ENCODE results near the gene CRP. TPM values are rescaled to one million over a fixed set of nuclear protein-coding genes. Genes with fewer than 3 reads are reported as not detected.

CRP gene, protein sequence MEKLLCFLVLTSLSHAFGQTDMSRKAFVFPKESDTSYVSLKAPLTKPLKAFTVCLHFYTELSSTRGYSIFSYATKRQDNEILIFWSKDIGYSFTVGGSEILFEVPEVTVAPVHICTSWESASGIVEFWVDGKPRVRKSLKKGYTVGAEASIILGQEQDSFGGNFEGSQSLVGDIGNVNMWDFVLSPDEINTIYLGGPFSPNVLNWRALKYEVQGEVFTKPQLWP
- total RNA-seq, result 1 to 10 TPM in 1 of 2 donors, not detected in 1; 1.2 TPM
- not detected for polyA plus RNA-seq (2013, experiment 1 of 2)
- polyA plus RNA-seq (2013, experiment 2 of 2), result not detected
- long read RNA-seq, experiment 1, result 0 reads
- long read RNA-seq, experiment 2, result 0 reads
- long read RNA-seq, experiment 3, result 0 reads
- long read RNA-seq, experiment 4, result 0 reads

- no peak within 1 kb of the TSS for H3K27ac Mint-ChIP-seq
- H3K4me3 ChIP-seq (ENCODE audit: low read length), result no peak within 1 kb of the TSS
- H3K4me1 Mint-ChIP-seq, result no peaks in the 10 kb centered on the region
- H3K36me3 ChIP-seq (ENCODE audit: control insufficient read depth, insufficient read depth, low read length), result no peaks in the 10 kb centered on the region
- no peaks in the 10 kb centered on the region for H3K4me1 ChIP-seq (ENCODE audit: control insufficient read depth, insufficient read depth, low read length)
- H3K27me3 ChIP-seq (ENCODE audit: control insufficient read depth, insufficient read depth, low read length, poor library complexity, severe bottlenecking), result no peaks in the 10 kb centered on the region
- H3K27ac ChIP-seq (ENCODE audit: low read depth, low read length), result no peak within 1 kb of the TSS
- no peak within 1 kb of the TSS for H3K4me3 Mint-ChIP-seq
- H3K9me3 ChIP-seq (ENCODE audit: control insufficient read depth, low read length), result peaks cover 22% of the 10 kb centered on the region
- no peaks in the 10 kb centered on the region for H3K27me3 Mint-ChIP-seq (ENCODE audit: insufficient read depth)
- DNase-seq, result no peak
- TF ChIP-seq, protein P1, sequence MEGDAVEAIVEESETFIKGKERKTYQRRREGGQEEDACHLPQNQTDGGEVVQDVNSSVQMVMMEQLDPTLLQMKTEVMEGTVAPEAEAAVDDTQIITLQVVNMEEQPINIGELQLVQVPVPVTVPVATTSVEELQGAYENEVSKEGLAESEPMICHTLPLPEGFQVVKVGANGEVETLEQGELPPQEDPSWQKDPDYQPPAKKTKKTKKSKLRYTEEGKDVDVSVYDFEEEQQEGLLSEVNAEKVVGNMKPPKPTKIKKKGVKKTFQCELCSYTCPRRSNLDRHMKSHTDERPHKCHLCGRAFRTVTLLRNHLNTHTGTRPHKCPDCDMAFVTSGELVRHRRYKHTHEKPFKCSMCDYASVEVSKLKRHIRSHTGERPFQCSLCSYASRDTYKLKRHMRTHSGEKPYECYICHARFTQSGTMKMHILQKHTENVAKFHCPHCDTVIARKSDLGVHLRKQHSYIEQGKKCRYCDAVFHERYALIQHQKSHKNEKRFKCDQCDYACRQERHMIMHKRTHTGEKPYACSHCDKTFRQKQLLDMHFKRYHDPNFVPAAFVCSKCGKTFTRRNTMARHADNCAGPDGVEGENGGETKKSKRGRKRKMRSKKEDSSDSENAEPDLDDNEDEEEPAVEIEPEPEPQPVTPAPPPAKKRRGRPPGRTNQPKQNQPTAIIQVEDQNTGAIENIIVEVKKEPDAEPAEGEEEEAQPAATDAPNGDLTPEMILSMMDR (conservative IDR thresholded peaks at IDR 0.05), result no peak
- WGBS, 2 experiments (ENCODE audit: insufficient coverage in 1 of 2, insufficient read length in 1 of 2), result 82 to 89% methylated on average over 4 to 6 of the region's 6 CpGs
- H3K9ac ChIP-seq (ENCODE audit: extremely low read depth, low read length, poor library complexity, severe bottlenecking), result no peak within 1 kb of the TSS
- H3K9me3 Mint-ChIP-seq, result peaks cover 51% of the 10 kb centered on the region
- H3K36me3 Mint-ChIP-seq (ENCODE audit: low read depth), result no peaks in the 10 kb centered on the region
Measured at GRCh38 chr1:159714529-159714928, at the start of gene CRP. CRP (minus strand) TSS chr1:159714589; CDS start chr1:159714485, 104 bp downstream.

GRCh38 chr1:159763686-159764085 is 49.3 kb upstream of the CRP start:
- Mint-ChIP-seq H3K27ac (no peak overlapping the region), H3K27me3 (ENCODE audit: insufficient read depth) (peaks cover 10% of the 10 kb centered on the region), H3K4me1 (peaks cover 10% of the 10 kb centered on the region), H3K4me3 (no peak overlapping the region), H3K9me3 (peaks cover 4% of the 10 kb centered on the region), H3K36me3 (ENCODE audit: low read depth) (no peaks in the 10 kb centered on the region)
- Histone ChIP-seq H3K27ac (ENCODE audit: low read depth, low read length) (no peak overlapping the region), H3K9me3 (ENCODE audit: control insufficient read depth, low read length) (no peaks in the 10 kb centered on the region), H3K27me3 (ENCODE audit: control insufficient read depth, insufficient read depth, low read length, poor library complexity, severe bottlenecking) (no peaks in the 10 kb centered on the region), H3K4me1 (ENCODE audit: control insufficient read depth, insufficient read depth, low read length) (no peaks in the 10 kb centered on the region), H3K36me3 (ENCODE audit: control insufficient read depth, insufficient read depth, low read length) (no peaks in the 10 kb centered on the region), H3K4me3 (ENCODE audit: low read length) (no peak overlapping the region), H3K9ac (ENCODE audit: extremely low read depth, low read length, poor library complexity, severe bottlenecking) (no peak overlapping the region)
- WGBS, 2 experiments (ENCODE audit: insufficient coverage in 1 of 2, insufficient read length in 1 of 2), result 89% methylated on average over 1 of the region's 1 CpG; no CpG with 5 or more reads in 1 of the 2 experiments
- DNase-seq, result no peak
- TF ChIP-seq, protein P1 (conservative IDR thresholded peaks at IDR 0.05), result no peak

DNA sequence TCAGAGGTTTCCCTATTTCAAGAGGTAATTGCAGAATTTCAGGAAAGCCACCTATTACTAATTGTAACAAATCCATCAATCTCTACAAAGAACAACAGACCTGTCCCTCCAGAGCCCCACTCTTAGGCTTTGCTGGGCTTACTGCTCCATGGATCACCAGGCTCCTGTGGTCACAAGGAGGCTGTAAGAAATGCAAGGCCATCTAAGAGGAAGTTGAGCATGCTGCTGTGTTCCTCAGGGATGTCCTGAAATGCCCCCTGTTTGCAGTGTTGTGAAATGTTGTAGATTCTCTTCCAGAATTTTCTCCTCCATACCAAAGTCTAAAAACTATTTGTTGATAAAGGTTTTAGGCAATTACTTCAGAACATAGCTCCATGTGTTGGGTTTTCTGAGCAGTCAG is 42.0 kb upstream of the CRP start:
- no peak overlapping the region for H3K4me3 Mint-ChIP-seq
- Histone ChIP-seq H3K27ac (ENCODE audit: low read depth, low read length) (no peak overlapping the region), H3K9ac (ENCODE audit: extremely low read depth, low read length, poor library complexity, severe bottlenecking) (no peak overlapping the region), H3K4me1 (ENCODE audit: control insufficient read depth, insufficient read depth, low read length) (no peaks in the 10 kb centered on the region), H3K4me3 (ENCODE audit: low read length) (no peak overlapping the region), H3K36me3 (ENCODE audit: control insufficient read depth, insufficient read depth, low read length) (no peaks in the 10 kb centered on the region), H3K27me3 (ENCODE audit: control insufficient read depth, insufficient read depth, low read length, poor library complexity, severe bottlenecking) (no peaks in the 10 kb centered on the region), H3K9me3 (ENCODE audit: control insufficient read depth, low read length) (no peaks in the 10 kb centered on the region)
- TF ChIP-seq, protein P1 (conservative IDR thresholded peaks at IDR 0.05), result no peak
- H3K27ac Mint-ChIP-seq, result no peak overlapping the region
- no peaks in the 10 kb centered on the region for H3K27me3 Mint-ChIP-seq (ENCODE audit: insufficient read depth)
- H3K4me1 Mint-ChIP-seq, result no peaks in the 10 kb centered on the region
- H3K36me3 Mint-ChIP-seq (ENCODE audit: low read depth), result no peaks in the 10 kb centered on the region
- H3K9me3 Mint-ChIP-seq, result peaks cover 3% of the 10 kb centered on the region
- DNase-seq, result no peak

Data from endodermal cell (in vitro differentiated cells).